A172 (cell line): Measurements from ENCODE around the gene LRRTM4. TPM values are rescaled to one million over a fixed set of nuclear protein-coding genes. Genes with fewer than 3 reads are reported as not detected.
"Not testable (repeated sequence)": the region's sequence is repeated elsewhere in the genome, so short reads cannot be mapped to it uniquely, and the experiment has no call there.

ENCODE experiments used
- DNase-seq: peaks from one replicate; pipeline ENCODE4 v3.0.0-alpha.2; 2015; ENCODE audit warnings: low spot score
- total RNA-seq: library from RNA; depleted of rRNA; stranded (reverse); fragments of >200 nt; shearing (Covaris generic); gene quantifications from 2 replicates; pipeline ENCODE4 v1.2.3, GENCODE V29; 2014

Gene LRRTM4
- total RNA-seq, 1 experiment from 2014 or later, result 0.12 TPM

- DNase-seq, result no peak
Observed at GRCh38 chr2:77169426-77169825, 352.8 kb downstream of the LRRTM4 start.

GRCh38 chr2:77164021-77164420, 358.2 kb downstream of the LRRTM4 start:
- not testable (repeated sequence) for DNase-seq

GRCh38 chr2:77161009-77161408, 361.2 kb downstream of the LRRTM4 start:
- peak; percentile 87 for DNase-seq

- DNase-seq, result no peak
Observed at GRCh38 chr2:77156599-77156998, 365.6 kb downstream of the LRRTM4 start.

- DNase-seq, result no peak
Observed at GRCh38 chr2:77155511-77155910, 366.7 kb downstream of the LRRTM4 start.

- no peak for DNase-seq
Observed at GRCh38 chr2:77149565-77149964, 372.6 kb downstream of the LRRTM4 start.

- DNase-seq, result peak; percentile 13
Observed at GRCh38 chr2:77147153-77147552, 375.0 kb downstream of the LRRTM4 start.

- no peak for DNase-seq
Observed at GRCh38 chr2:77144772-77145171, 377.4 kb downstream of the LRRTM4 start.

GRCh38 chr2:77142141-77142540, 380.0 kb downstream of the LRRTM4 start:
- DNase-seq, result no peak

- not testable (repeated sequence) for DNase-seq
Observed at GRCh38 chr2:77128479-77128878, 393.7 kb downstream of the LRRTM4 start.

- DNase-seq, result no peak
Observed at GRCh38 chr2:77127345-77127744, 394.8 kb downstream of the LRRTM4 start.

GRCh38 chr2:77121518-77121917, 400.7 kb downstream of the LRRTM4 start:
- no peak for DNase-seq

- DNase-seq, result no peak
Observed at GRCh38 chr2:77119333-77119732, 402.8 kb downstream of the LRRTM4 start.

- DNase-seq, result no peak
Observed at GRCh38 chr2:77108915-77109314, 413.3 kb downstream of the LRRTM4 start.

- no peak for DNase-seq
Observed at GRCh38 chr2:77105008-77105407, 417.2 kb downstream of the LRRTM4 start.

- DNase-seq, result peak; percentile 46
Observed at GRCh38 chr2:77104554-77104953, 417.6 kb downstream of the LRRTM4 start.

GRCh38 chr2:77102927-77103326, 419.2 kb downstream of the LRRTM4 start:
- DNase-seq, result no peak

GRCh38 chr2:77101796-77102452, 420.3 kb downstream of the LRRTM4 start:
- no peak for DNase-seq

GRCh38 chr2:77099961-77100360, 422.2 kb downstream of the LRRTM4 start:
- DNase-seq, result no peak

GRCh38 chr2:77095525-77095924, 426.7 kb downstream of the LRRTM4 start:
- not testable (repeated sequence) for DNase-seq

- no peak for DNase-seq
Observed at GRCh38 chr2:77095096-77095495, 427.1 kb downstream of the LRRTM4 start.

- not testable (repeated sequence) for DNase-seq
Observed at GRCh38 chr2:77088424-77088823, 433.8 kb downstream of the LRRTM4 start.

- no peak for DNase-seq
Observed at GRCh38 chr2:77087987-77088414, 434.2 kb downstream of the LRRTM4 start.

GRCh38 chr2:77086478-77086877, 435.7 kb downstream of the LRRTM4 start:
- DNase-seq, result no peak
